Measurements from ENCODE around the gene ATP5PD. TPM values are rescaled to one million over a fixed set of nuclear protein-coding genes. Genes with fewer than 3 reads are reported as not detected.

ATP5PD gene
- total RNA-seq: 332 and 359 TPM in 2 replicates

DNA sequence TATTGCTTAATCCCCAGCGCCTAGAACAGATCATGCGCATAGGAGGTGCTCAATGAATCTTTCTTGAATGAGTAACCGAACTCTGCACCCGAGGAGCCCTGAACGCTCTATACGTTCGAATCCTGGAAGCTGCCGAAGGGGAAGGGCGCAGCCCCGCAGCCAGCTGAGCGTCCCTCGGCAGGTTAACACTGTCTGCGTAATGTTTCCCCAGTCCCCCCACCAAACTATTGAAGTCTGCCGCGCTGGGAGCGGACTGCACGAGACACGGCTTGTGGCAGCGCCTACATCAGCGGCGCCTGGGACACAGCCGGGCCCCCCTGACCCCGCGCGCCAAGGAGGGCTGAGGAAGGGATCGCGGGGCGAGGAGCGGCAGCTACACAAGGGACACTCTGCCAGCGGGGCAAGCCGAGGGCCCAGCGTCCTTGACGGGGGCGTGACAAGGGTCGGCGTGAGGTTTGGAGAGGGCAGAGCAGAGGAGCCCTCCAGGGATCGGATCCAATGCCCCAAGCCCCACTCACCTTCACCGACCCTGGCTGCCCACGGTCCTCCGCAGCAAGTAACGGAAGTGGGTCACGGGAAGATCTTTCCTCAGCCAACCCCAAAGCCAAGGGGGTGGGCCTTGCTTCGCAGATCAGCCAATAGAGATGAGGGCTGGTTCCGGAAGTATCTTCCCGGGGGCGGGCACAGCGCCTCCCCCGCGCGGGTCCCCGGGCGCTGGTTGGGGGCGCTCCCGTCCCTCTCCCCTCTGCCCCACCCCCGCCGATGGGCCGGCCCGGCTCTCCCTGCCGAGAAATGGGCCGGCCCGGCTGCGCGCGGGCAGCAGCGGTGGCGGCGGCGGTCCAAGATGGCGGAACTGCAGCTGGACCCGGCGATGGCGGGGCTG is at the start of gene ATP5PD, which contains the start of gene KCTD2:
ATP5PD (minus strand) TSS at position 563 of the 883 bp plus-strand sequence. CDS start 4,319 bp downstream, outside the sequence.
KCTD2 (plus strand) TSS at position 819 of the 883 bp plus-strand sequence; CDS start at position 845, 26 bp downstream.

DNA sequence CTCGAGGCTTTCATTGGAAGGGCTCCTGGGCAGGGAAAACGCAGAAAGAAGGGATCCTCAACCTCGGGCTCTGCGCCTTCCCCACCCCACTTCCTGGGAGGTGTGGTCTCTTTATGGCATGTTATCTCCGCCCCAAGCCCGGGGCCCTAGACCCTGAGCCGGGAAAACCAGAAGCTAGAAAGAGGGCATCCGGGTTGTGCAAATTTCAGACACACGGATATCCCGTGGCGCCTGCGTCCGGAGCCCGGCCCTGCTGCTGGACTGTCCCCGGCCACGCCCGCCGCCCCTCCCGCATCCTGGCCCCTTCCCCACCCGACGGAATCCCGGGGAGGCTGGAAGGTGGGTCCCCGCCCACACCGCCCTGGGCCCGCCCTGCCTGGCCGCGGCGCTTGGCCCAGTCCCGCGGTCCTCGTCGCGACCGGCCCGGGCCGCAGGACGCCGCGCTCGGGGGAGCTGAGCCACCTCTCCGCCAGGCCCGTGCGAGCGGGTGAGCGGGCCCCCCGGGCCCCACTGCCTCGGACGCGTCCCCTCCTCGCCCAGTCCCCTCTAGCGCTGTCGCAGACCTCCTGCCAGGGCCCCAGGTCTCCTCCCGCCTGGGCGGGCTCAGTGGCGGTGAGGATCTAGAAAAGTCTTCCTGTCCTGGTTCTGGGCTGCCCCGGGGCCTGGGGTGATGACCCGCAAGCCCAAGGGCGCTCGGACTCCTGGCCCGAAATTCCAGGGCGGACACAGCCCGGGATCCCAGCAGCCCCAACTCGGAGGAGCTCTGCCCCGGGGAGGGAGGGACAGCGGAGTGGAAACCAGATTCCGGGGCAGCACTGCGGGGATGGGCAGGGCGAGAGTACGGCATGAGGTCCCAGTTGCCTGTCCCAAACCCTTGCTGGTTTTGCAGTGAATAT is 41.0 kb upstream of the ATP5PD start, which contains the start of gene SLC16A5:
SLC16A5 (plus strand) TSS at position 397 of the 896 bp plus-strand sequence. CDS start 5,683 bp downstream, outside the sequence.

DNA sequence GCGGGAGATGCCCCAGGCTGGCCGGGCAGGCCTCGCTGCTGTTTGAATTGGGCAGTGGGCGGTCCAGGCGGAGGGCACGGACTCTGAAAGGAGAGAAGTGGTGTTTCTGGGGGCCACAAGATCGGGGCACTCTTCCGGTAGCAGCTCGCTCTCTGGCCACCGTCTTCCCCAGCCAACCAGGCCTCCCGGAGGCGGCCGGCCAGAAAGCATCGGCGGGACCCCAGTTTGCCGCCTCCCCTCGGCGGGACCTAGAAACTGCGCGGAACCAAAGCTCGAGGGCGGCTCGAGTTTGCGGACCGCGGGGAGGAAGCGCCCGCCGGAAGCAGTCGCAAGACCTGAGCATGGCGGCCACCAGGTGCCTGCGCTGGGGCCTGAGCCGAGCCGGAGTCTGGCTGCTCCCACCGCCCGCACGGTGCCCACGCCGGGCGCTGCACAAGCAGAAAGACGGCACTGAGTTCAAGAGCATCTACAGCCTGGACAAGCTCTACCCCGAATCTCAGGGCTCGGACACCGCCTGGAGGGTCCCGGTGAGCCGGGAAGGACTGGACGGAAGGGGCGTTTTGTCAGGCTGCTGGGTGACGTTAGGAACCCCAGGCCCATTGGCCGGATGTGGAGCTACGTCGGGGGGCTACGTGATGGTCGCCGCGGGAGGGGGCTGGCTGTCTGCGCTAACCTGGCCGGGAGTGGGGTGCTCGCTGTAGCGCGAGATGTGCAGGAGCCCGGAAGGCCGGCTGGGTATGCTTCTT is 34.2 kb downstream of the ATP5PD start, which contains the start of gene MRPL58:
MRPL58 (plus strand) TSS at position 325 of the 746 bp plus-strand sequence; CDS start at position 342, 17 bp downstream.

Other genes with a start within 250 kb of the ATP5PD start
- gene GRIN2C, start 187.1 kb downstream of the ATP5PD start, total RNA-seq: 0.19 and 0.28 TPM in 2 replicates
- 31.4 and 47.6 TPM in 2 replicates for gene FDXR, start 174.0 kb downstream of the ATP5PD start, total RNA-seq
- gene FADS6, start 153.3 kb downstream of the ATP5PD start, total RNA-seq: not detected in 2 replicates
- under 0.01 TPM in 1 of 2 replicates, not detected in the other for gene USH1G, start 123.7 kb downstream of the ATP5PD start, total RNA-seq
- not detected in 2 replicates for gene OTOP2, start 122.7 kb downstream of the ATP5PD start, total RNA-seq
- not detected in 2 replicates for gene OTOP3, start 111.1 kb downstream of the ATP5PD start, total RNA-seq
- gene HID1, start 74.2 kb downstream of the ATP5PD start, total RNA-seq: 1.4 and 5.8 TPM in 2 replicates
- 17.5 and 25.1 TPM in 2 replicates for gene CDR2L, start 59.3 kb downstream of the ATP5PD start, total RNA-seq
- gene MRPL58, start 34.3 kb downstream of the ATP5PD start, total RNA-seq: 27.9 and 47.0 TPM in 2 replicates
- gene KCTD2, start 256 bp upstream of the ATP5PD start, total RNA-seq: 14.7 and 16.7 TPM in 2 replicates
- 3.3 and 6.2 TPM in 2 replicates for gene SLC16A5, start 41.0 kb upstream of the ATP5PD start, total RNA-seq
- 1.4 and 1.9 TPM in 2 replicates for gene ARMC7, start 63.0 kb upstream of the ATP5PD start, total RNA-seq
- gene NT5C, start 84.8 kb upstream of the ATP5PD start, total RNA-seq: 31.3 and 51.0 TPM in 2 replicates
- gene JPT1, start 107.5 kb upstream of the ATP5PD start, total RNA-seq: 60.3 and 215 TPM in 2 replicates
- 111 and 152 TPM in 2 replicates for gene SUMO2, start 136.0 kb upstream of the ATP5PD start, total RNA-seq
- 18.3 and 46.2 TPM in 2 replicates for gene NUP85, start 158.7 kb upstream of the ATP5PD start, total RNA-seq
- 6.8 and 11.5 TPM in 2 replicates for gene GGA3, start 214.6 kb upstream of the ATP5PD start, total RNA-seq
- 33.8 and 76.9 TPM in 2 replicates for gene MRPS7, start 214.9 kb upstream of the ATP5PD start, total RNA-seq
- 6.9 and 7.3 TPM in 2 replicates for gene MIF4GD, start 224.3 kb upstream of the ATP5PD start, total RNA-seq
- 7.6 and 8.8 TPM in 2 replicates for gene SLC25A19, start 242.5 kb upstream of the ATP5PD start, total RNA-seq

Measured in regular cardiac myocyte (primary cell).